ENCODE data around the gene SLC35D1. TPM values are rescaled to one million over a fixed set of nuclear protein-coding genes. Genes with fewer than 3 reads are reported as not detected.

SLC35D1 gene
- total and polyA plus RNA-seq, 8 donors, result 8.5 to 10.9 (median 9.3) TPM

- ATAC-seq, result peak; percentile 72
These were observed 40.4 kb downstream of the SLC35D1 start for GRCh38 chr1:67013573-67013972.

GRCh38 chr1:67009792-67010191 is 44.2 kb downstream of the SLC35D1 start:
- no peak for TF ChIP-seq CTCF (IDR thresholded peaks at IDR 0.05)
- intact Hi-C loops (cut with DNase I), result loop anchor here in 1 of 2 donors (10.0 kb wide), 1 partner anchor 135 kb away; no protein-coding TSS in a partner anchor
- peaks cover 0 to 15% of the 10 kb centered on the region in 2 donors for H3K36me3 ChIP-seq
- no peaks in the 10 kb centered on the region for H3K9me3 ChIP-seq
- H3K27me3 ChIP-seq, result no peaks in the 10 kb centered on the region
- H3K4me3 ChIP-seq, result no peak overlapping the region
- H3K4me1 ChIP-seq, result no peaks in the 10 kb centered on the region
- no peak for ATAC-seq
- no peak overlapping the region for H3K27ac ChIP-seq
- no peak for DNase-seq

More at GRCh38 chr1:67013573-67013972, 40.4 kb downstream of the SLC35D1 start:
- Histone ChIP-seq H3K4me3 (no peak overlapping the region), H3K36me3 (peaks cover 0 to 9% of the 10 kb centered on the region in 2 donors), H3K4me1 (no peaks in the 10 kb centered on the region), H3K27me3 (no peaks in the 10 kb centered on the region), H3K9me3 (no peaks in the 10 kb centered on the region), H3K27ac (no peak overlapping the region)
- no peak for DNase-seq
- TF ChIP-seq CTCF (IDR thresholded peaks at IDR 0.05), result no peak
- intact Hi-C loops (cut with DNase I), result no loop called here

GRCh38 chr1:67005068-67005467 is 48.9 kb downstream of the SLC35D1 start:
- Histone ChIP-seq H3K27me3 (no peaks in the 10 kb centered on the region), H3K4me3 (no peak overlapping the region), H3K36me3 (peaks cover 0 to 18% of the 10 kb centered on the region in 2 donors), H3K9me3 (no peaks in the 10 kb centered on the region), H3K4me1 (no peaks in the 10 kb centered on the region), H3K27ac (no peak overlapping the region)
- ATAC-seq, result no peak
- no peak for TF ChIP-seq CTCF (IDR thresholded peaks at IDR 0.05)
- no peak for DNase-seq
- intact Hi-C loops (cut with DNase I), result loop anchor here in 1 of 2 donors (10.0 kb wide), 1 partner anchor 140 kb away; no protein-coding TSS in a partner anchor

- Histone ChIP-seq H3K9me3 (no peaks in the 10 kb centered on the region), H3K27ac (no peak overlapping the region), H3K4me3 (no peak overlapping the region), H3K27me3 (no peaks in the 10 kb centered on the region), H3K4me1 (no peaks in the 10 kb centered on the region), H3K36me3 (peaks cover 0 to 15% of the 10 kb centered on the region in 2 donors)
- ATAC-seq (no peak), DNase-seq (no peak)
- intact Hi-C loops (cut with DNase I), result loop anchor here in 1 of 2 donors (10.0 kb wide), 1 partner anchor 141 kb away; no protein-coding TSS in a partner anchor
- no peak for TF ChIP-seq CTCF (IDR thresholded peaks at IDR 0.05)
These were observed 49.8 kb downstream of the SLC35D1 start for GRCh38 chr1:67004176-67004575.

DNA sequence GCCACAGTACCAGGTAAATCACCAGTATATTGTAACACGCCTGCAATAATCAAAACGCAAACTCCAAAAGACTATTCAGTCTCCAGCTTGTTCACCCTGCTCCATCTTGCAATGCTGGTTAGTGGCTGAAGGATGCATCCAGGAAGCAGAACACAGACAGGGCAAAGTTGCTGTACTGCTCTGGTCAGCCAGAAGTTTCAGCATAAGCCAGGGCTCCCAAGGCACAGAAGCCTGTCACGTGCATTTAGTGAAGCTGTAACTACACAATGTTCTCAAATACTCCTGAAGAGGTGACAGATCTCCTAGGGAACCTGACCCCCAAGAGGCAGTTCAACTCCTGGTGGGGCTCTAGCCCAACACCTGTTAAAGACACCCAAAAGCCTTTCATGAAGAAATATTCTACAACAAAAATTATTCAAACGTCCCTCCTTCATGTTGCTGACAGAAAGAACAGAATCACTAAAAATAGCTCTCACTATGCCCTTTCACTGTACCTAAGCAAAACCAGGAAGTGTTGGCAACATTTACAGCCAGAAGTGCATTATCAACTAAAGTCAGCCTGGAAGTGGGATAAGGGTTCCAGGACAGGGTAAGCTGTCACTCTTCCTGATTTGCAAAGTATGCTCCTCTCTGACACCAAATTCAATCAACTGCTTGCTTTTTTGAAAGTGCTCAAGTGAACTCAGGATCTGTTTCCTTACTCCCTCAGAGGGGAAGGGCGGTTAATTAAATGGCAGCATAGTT is 52.1 kb downstream of the SLC35D1 start:
- Histone ChIP-seq H3K27ac (no peak overlapping the region), H3K36me3 (peaks cover 0 to 9% of the 10 kb centered on the region in 2 donors), H3K27me3 (no peaks in the 10 kb centered on the region), H3K4me1 (no peaks in the 10 kb centered on the region), H3K4me3 (no peak overlapping the region), H3K9me3 (no peaks in the 10 kb centered on the region)
- ATAC-seq (peak; percentile 78), DNase-seq (no peak)
- intact Hi-C loops (cut with DNase I), result loop anchor here in 1 of 2 donors (10.0 kb wide), 1 partner anchor 143 kb away; no protein-coding TSS in a partner anchor
- TF ChIP-seq CTCF (IDR thresholded peaks at IDR 0.05), result no peak

All from left lung (tissue), 10 donors.